ENCODE measurements around the gene SMG5. TPM values are rescaled to one million over a fixed set of nuclear protein-coding genes. Genes with fewer than 3 reads are reported as not detected.

The SMG5 gene
- total RNA-seq, 1 experiment from 2014 or later, result 63.3 TPM

- Histone ChIP-seq H3K79me2 (ENCODE audit: low read depth) (no peaks in the 10 kb centered on the region; the same call in 1 of the 2 replicates), H3K27me3 (ENCODE audit: insufficient read depth, low read depth) (no peaks in the 10 kb centered on the region), H3K4me3 (no peak overlapping the region), H2AFZ (no peak overlapping the region), H3K4me2 (no peak overlapping the region), H3F3A (ENCODE audit: insufficient read depth, low read depth) (peaks cover 58% of the 10 kb centered on the region; the same call in 1 of the 2 replicates), H3K9me2 (ENCODE audit: insufficient read depth) (no peaks in the 10 kb centered on the region), H3K27ac (no peak overlapping the region), H4K20me1 (ENCODE audit: insufficient read depth) (peaks cover 15% of the 10 kb centered on the region; the same call in 1 of the 2 replicates), H3K9me3 (ENCODE audit: insufficient read depth, low read depth) (no peaks in the 10 kb centered on the region), H3K4me1 (replicated peaks; ENCODE audit: insufficient read depth) (no peaks in the 10 kb centered on the region), H3K36me3 (ENCODE audit: low read depth) (peaks cover 21% of the 10 kb centered on the region)
- ChIA-PET POLR2A (ENCODE audit: unreplicated experiment) (no interaction called here), CTCF (no interaction called here)
- intact Hi-C loops (cut with micrococcal nuclease; ENCODE audit: unreplicated experiment), result no loop called here
- no TSS peak for BruUV-seq (replicated peaks)
- DNase-seq, result no peak
- TF ChIP-seq EZH2 (IDR thresholded peaks at IDR 0.05; ENCODE audit: low read depth), result no peak
- TF ChIP-seq, protein P1, sequence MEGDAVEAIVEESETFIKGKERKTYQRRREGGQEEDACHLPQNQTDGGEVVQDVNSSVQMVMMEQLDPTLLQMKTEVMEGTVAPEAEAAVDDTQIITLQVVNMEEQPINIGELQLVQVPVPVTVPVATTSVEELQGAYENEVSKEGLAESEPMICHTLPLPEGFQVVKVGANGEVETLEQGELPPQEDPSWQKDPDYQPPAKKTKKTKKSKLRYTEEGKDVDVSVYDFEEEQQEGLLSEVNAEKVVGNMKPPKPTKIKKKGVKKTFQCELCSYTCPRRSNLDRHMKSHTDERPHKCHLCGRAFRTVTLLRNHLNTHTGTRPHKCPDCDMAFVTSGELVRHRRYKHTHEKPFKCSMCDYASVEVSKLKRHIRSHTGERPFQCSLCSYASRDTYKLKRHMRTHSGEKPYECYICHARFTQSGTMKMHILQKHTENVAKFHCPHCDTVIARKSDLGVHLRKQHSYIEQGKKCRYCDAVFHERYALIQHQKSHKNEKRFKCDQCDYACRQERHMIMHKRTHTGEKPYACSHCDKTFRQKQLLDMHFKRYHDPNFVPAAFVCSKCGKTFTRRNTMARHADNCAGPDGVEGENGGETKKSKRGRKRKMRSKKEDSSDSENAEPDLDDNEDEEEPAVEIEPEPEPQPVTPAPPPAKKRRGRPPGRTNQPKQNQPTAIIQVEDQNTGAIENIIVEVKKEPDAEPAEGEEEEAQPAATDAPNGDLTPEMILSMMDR (conservative IDR thresholded peaks at IDR 0.05), result no peak
Measured at GRCh38 chr1:156308078-156308477, 25.5 kb upstream of the SMG5 start.

- Histone ChIP-seq H3K36me3 (ENCODE audit: low read depth) (0 out of 2 replicates have a peak, but pooled peaks cover 5% of the 10 kb centered on the region), H3K9me3 (ENCODE audit: insufficient read depth, low read depth) (no peaks in the 10 kb centered on the region), H4K20me1 (ENCODE audit: insufficient read depth) (0 out of 2 replicates have a peak, but pooled peaks cover 4% of the 10 kb centered on the region), H3K4me2 (no peak overlapping the region), H3K79me2 (ENCODE audit: low read depth) (no peaks in the 10 kb centered on the region), H3K27ac (no peak overlapping the region), H3K27me3 (ENCODE audit: insufficient read depth, low read depth) (no peaks in the 10 kb centered on the region), H3K4me1 (replicated peaks; ENCODE audit: insufficient read depth) (no peaks in the 10 kb centered on the region), H3K4me3 (no peak overlapping the region), H3F3A (ENCODE audit: insufficient read depth, low read depth) (peaks cover 56% of the 10 kb centered on the region; the same call in 1 of the 2 replicates), H2AFZ (no peak overlapping the region), H3K9me2 (ENCODE audit: insufficient read depth) (no peaks in the 10 kb centered on the region)
- ChIA-PET POLR2A (ENCODE audit: unreplicated experiment) (no interaction called here), CTCF (no interaction called here)
- intact Hi-C loops (cut with micrococcal nuclease; ENCODE audit: unreplicated experiment), result no loop called here
- DNase-seq, result no peak
- TF ChIP-seq, protein P1 (conservative IDR thresholded peaks at IDR 0.05), result no peak
- TF ChIP-seq EZH2 (IDR thresholded peaks at IDR 0.05; ENCODE audit: low read depth), result no peak
- no TSS peak for BruUV-seq (replicated peaks)
Measured at GRCh38 chr1:156305215-156305614, 22.6 kb upstream of the SMG5 start.

DNA sequence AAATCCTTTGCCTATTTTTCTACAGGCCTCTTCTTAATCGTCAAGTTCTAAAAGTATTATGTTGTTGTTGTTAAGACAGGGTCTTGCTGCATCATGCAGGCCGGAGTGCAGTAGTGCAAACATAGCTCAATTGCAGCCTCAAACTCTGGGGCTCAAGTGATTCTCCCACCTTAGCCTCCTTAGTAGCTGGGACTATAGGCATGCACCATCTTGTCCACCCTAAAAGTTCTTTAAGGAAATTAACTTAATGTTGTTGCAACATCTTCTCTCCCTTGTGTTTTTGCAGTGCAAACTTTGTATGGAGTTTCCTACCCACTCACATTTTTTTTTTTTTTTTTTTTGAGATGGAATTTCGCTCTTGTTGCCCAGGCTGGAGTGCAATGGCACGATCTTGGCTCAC is 20.6 kb upstream of the SMG5 start:
- H3K4me3 ChIP-seq, result no peak overlapping the region
- intact Hi-C loops (cut with micrococcal nuclease; ENCODE audit: unreplicated experiment), result no loop called here
- ChIA-PET POLR2A (ENCODE audit: unreplicated experiment) (no interaction called here), CTCF (no interaction called here)
- TF ChIP-seq, protein P1 (conservative IDR thresholded peaks at IDR 0.05), result no peak
- TF ChIP-seq EZH2 (IDR thresholded peaks at IDR 0.05; ENCODE audit: low read depth), result no peak
- no peak overlapping the region for H3K4me2 ChIP-seq
- H3K27me3 ChIP-seq (ENCODE audit: insufficient read depth, low read depth), result no peaks in the 10 kb centered on the region
- H3K27ac ChIP-seq, result no peak overlapping the region
- no peaks in the 10 kb centered on the region for H3K9me2 ChIP-seq (ENCODE audit: insufficient read depth)
- H2AFZ ChIP-seq, result no peak overlapping the region
- no peaks in the 10 kb centered on the region for H3K4me1 ChIP-seq (replicated peaks; ENCODE audit: insufficient read depth)
- BruUV-seq (replicated peaks), result no TSS peak
- no peaks in the 10 kb centered on the region for H4K20me1 ChIP-seq (ENCODE audit: insufficient read depth)
- no peaks in the 10 kb centered on the region for H3K9me3 ChIP-seq (ENCODE audit: insufficient read depth, low read depth)
- DNase-seq, result no peak
- H3K36me3 ChIP-seq (ENCODE audit: low read depth), result no peaks in the 10 kb centered on the region
- H3F3A ChIP-seq (ENCODE audit: insufficient read depth, low read depth), result peaks cover 39% of the 10 kb centered on the region; the same call in 1 of the 2 replicates
- no peaks in the 10 kb centered on the region for H3K79me2 ChIP-seq (ENCODE audit: low read depth)
